CD4-positive, alpha-beta T cell treated with Interleukin-1 beta for 1 hour (primary cell): ENCODE data around the gene ILRUN.
"Not testable (repeated sequence)": the region's sequence is repeated elsewhere in the genome, so short reads cannot be mapped to it uniquely, and the experiment has no call there.

ENCODE experiments used
- DNase-seq, 2 donors: peaks; one replicate each; pipeline ENCODE4 v3.0.0-alpha.2; 2020 to 2022

ILRUN gene

DNA sequence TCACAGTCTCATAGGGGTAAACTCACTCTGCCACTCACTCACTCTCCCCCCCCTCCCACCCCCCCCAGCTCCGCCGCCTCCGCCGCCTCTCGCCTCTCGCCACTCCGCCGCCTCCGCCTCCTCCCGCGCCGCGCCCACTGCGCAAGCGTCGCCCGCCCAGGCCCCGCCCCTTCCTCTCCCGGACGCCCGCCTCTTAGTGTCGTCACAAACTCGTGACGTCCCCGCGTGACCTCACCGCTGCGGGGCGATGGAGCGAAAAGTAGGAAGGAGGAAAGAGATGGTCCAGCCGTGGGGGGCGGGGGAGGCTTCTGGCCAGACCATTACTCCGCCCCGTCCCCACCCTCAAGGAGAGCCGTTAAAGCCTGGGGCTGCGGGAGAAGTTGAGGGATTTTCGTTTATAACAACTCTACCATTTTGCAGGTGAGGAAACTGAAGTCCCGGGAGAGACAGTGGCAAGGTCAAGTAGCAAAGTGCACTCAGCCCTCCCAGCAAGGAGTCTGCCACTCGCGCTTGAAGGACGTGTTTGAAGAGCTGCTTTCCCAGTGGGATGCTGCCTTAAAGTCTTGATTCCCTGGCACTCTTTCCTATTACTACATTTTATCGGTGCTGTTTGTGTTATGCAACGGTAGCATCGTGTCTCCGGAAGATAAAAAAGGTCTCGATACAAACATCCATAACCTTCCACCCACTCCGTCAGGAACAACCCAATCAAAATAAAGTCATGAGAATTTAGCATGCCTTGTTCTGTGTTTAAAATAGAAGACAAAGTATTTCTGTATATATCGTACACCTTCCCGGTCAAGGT is at the start of gene ILRUN:
Gene ILRUN, minus strand, starts transcription at position 29 of the 805 bp plus-strand sequence. CDS start 164 bp downstream, outside the sequence.
- DNase-seq = peak; percentile 97 to 98

- no peak for DNase-seq
These were observed 48.9 kb upstream of the ILRUN start for GRCh38 chr6:34745277-34746103.

GRCh38 chr6:34744294-34744647 is 47.7 kb upstream of the ILRUN start:
- DNase-seq = not testable (repeated sequence)

DNA sequence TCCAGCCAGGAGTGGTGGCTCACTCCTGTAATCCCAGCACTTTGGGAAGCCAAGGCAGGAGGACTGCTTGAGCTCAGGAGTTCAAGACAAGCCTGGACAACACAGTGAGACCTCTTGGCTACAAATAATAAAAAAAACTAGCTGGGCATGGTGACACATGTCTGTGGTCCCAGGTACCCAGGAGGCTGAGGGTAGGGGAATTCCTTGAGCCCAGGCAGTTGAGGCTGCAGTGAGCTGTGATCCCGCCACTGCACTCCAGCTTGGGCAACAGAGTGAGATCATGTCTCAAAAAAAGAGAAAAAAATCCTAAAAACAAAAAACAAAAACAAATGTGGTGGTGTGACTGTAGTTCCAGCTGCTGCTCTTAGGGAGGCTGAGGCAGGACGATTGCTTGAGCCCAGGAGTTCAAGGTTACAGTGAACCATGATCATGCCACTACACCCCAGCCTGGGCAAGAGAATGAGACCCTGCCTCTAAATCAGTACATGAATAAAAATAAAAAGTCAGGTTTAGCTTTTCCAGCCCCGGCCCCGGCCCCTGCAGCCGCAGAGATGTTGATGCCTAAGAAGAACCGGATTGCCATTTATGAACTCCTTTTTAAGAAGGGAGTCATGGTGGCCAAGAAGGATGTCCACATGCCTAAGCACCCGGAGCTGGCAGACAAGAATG is 47.2 kb upstream of the ILRUN start:
- DNase-seq = no peak

GRCh38 chr6:34742094-34742493 is 45.5 kb upstream of the ILRUN start:
- no peak for DNase-seq

DNA sequence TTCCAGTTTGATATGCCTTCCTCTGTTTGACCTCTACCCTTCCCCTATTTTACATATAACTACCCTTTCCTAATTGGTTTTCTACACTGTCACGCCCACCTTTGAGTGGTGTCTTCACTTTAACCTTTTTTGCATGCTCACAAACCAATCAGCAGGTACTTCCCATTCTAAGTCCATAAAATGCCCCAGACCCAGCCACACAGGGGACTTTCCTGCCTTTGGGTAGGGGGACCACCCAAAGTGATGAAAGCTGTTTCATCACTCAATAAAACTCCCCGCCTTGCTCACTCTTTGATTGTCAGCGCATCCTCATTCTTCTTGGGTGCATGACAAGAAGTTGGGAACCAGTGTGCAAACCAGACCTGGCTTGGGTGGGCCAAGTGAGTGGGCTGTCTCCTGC is 40.3 kb upstream of the ILRUN start:
- no peak for DNase-seq

GRCh38 chr6:34731393-34732060 is 35.0 kb upstream of the ILRUN start:
- no peak for DNase-seq

DNA sequence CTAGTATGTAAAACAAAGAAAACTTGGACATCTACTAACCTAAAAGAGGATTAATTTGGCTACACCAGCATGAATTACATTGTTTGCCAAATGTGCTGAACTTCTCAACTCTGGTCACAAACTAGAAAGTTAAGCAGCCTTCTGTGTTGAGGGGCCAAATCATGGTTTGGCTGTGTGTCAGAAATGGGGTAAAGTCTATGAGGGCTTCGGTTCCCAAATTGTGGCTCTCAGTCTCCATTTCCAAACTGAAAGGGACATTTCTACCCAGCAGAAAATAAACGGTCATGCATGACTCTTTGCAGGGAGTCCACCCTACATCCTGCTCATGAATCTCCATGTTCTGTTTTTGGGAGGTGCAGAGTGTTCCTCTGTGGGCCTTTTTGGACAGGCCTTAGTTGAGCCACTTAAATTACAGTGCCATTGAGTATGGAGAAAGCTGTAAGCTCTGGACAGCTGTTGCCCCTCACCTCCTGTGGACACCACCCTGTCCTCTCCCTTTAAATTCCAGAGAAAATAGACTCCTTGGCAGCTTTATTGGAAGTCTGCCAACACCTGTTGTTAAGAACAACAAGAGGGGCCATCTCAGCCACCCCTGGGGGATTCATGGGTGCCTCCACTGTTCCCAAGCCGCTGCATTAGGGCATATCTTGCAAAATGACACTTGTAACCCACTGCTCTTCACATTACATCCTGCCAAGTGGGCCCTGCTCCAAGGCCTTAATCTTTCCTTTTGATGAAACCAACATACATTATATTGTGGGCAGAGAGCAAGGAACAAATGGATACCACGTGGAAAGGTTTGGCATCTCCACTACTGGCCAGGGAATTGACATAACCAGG is 33.3 kb upstream of the ILRUN start:
- no peak for DNase-seq

- no peak for DNase-seq
These were observed 29.5 kb upstream of the ILRUN start for GRCh38 chr6:34726055-34726454.

DNA sequence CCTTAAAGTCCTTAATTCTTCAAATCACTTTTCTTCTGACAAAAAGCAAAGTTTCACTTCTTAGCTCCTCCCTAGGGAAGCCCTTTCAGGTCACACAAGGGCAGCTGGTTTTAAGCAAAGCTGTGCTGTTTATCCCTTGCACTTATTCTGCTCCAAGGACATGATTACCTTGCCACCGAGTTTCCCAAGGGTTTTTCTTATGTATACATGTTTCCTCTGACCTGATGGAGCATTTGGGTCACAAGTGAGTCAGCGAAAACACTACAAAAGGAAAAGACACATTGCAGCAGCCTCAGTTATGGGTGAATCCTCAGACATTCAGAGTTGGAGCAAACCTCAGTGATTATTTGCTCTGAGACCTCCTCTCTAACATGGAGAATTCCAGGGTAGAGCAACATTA is 26.6 kb upstream of the ILRUN start:
- no peak for DNase-seq

DNA sequence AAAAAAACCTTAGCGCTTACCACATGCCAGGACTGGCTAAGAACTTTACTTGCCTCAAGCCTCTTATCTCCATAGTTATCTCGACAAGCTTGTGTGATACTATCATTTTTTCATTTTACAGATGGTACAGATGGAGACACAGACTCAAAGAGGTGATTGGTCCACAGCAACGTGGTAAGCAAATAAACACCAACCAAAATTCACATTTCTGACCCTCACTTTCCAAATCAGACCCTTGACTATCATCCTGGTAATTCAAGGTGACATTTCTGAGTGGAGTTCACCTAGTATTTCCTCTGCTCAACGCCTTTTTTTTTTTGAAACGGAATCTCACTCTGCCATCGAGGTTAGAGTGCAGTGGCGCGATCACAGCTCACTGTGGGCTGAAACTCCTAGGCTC is 25.9 kb upstream of the ILRUN start:
- no peak for DNase-seq

- not testable (repeated sequence) for DNase-seq
These were observed 23.6 kb upstream of the ILRUN start for GRCh38 chr6:34720160-34720559.

GRCh38 chr6:34719646-34720045 is 23.1 kb upstream of the ILRUN start:
- not testable (repeated sequence) for DNase-seq

GRCh38 chr6:34718976-34719375 is 22.4 kb upstream of the ILRUN start:
- DNase-seq = no peak

- DNase-seq = no peak
These were observed 20.9 kb upstream of the ILRUN start for GRCh38 chr6:34717466-34717865.

GRCh38 chr6:34714663-34715062 is 18.1 kb upstream of the ILRUN start:
- DNase-seq = no peak

GRCh38 chr6:34712881-34713280 is 16.3 kb upstream of the ILRUN start:
- not testable (repeated sequence) for DNase-seq

DNA sequence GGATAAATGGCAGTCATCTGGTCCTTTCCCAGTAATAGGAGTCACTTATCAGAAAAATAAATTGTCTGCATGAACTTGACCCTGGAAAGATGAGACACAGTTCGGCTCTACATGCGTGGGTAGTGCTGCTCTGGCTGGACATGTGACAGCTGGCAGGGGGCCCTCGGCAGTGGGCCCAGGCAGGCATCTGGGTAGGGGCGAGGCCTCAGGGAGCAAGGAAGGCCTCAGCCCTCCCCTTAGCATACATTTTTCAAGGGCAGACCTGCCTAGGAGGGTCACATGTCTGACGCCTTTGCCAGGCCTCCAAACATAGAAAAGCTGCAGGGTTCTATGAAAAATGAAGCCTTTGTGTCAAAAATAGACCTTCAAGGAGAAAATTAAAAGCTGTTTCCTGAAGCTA is 12.8 kb upstream of the ILRUN start:
- DNase-seq = no peak

- DNase-seq = no peak
These were observed 8.7 kb upstream of the ILRUN start for GRCh38 chr6:34705241-34705640.

- DNase-seq = no peak
These were observed 4.6 kb upstream of the ILRUN start for GRCh38 chr6:34701199-34701598.

- DNase-seq = no peak
These were observed 1.5 kb upstream of the ILRUN start for GRCh38 chr6:34697904-34698559.

DNA sequence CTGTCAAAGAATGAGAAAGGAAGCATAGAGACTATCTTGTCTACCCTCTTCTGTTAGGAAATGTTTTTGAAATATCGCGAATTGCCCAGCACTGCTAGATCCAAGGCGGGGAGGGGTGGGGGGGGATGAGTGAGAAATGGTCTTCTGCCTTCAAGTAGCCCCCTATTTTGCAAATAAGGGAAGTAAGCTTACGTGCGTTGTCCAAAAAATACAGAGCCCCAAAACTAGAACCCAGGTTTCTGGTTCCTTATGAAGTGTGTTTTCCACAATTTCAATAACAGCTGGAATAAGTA is 923 bp upstream of the ILRUN start:
- DNase-seq = no peak
